GM21423 (cell line): ENCODE results near the gene CLIP3.
"Not testable (repeated sequence)": the region's sequence is repeated elsewhere in the genome, so short reads cannot be mapped to it uniquely, and the experiment has no call there.

Experiments
- ATAC-seq: cut with Tn5 transposase; IDR thresholded peaks from one replicate; pipeline ENCODE4 v1.9.1; 2021; ENCODE audit warnings: mild to moderate bottlenecking, moderate library complexity; ENCODE audit not compliant: unreplicated experiment

The CLIP3 gene

GRCh38 chr19:35983177-35983576, 49.5 kb downstream of the CLIP3 start:
- no peak for ATAC-seq

GRCh38 chr19:35980997-35981396, 51.7 kb downstream of the CLIP3 start:
- ATAC-seq: not testable (repeated sequence)

- no peak for ATAC-seq
Observed at GRCh38 chr19:35978832-35979365, 53.8 kb downstream of the CLIP3 start.

GRCh38 chr19:35978271-35978670, 54.4 kb downstream of the CLIP3 start:
- ATAC-seq: no peak

GRCh38 chr19:35977446-35978222, 55.0 kb downstream of the CLIP3 start:
- no peak for ATAC-seq

- ATAC-seq: no peak
Observed at GRCh38 chr19:35975608-35976214, 57.0 kb downstream of the CLIP3 start.

- no peak for ATAC-seq
Observed at GRCh38 chr19:35973487-35973886, 59.2 kb downstream of the CLIP3 start.

GRCh38 chr19:35966771-35967170, 65.9 kb downstream of the CLIP3 start:
- ATAC-seq: no peak
